NCI-H748 (cell line): Measurements from ENCODE around the gene HNRNPA3.
"Not testable (repeated sequence)": the region's sequence is repeated elsewhere in the genome, so short reads cannot be mapped to it uniquely, and the experiment has no call there.

Experiments used
- DNase-seq: peaks from one replicate; lab custom pipeline; 2025; ENCODE audit not compliant: unreplicated experiment; lab: John Stamatoyannopoulos, UW

Gene HNRNPA3

DNA sequence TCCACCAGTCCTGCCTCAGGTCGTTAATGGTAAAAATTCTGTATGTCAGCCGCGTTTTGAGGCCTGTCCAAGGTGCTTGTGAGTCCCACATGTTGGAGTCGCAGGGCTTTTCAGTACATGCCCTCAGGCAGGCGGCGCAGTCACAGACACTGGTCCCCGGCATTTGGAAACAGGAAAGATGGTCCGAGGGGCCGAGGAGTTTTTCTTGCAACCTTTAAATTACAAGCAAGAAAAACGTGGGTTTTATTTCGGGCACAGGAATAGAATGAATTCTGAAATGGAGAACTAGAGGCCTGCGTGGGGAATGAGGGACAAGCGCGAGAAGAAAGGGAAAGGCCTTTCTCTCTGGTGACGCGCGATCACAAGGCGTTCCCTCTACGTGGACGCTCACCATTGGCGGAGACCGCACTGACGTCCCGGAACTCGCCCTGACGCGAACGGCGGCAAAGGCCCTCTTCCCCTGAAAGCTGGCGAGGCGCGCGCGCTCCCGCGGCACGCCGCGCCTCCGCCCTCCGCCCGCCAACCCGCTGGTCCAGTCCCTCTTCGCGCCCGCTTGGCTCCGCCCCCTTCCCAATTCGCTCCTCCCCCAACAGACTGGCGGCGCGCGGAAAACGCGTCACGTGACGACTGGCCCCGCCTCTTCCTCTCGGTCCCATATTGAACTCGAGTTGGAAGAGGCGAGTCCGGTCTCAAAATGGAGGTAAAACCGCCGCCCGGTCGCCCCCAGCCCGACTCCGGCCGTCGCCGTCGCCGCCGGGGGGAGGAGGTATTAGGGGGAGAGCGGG lies at the start of gene HNRNPA3:
Gene HNRNPA3 (plus strand): TSS at position 689 of the 785 bp plus-strand sequence. CDS start 6 bp downstream, at position 695.
- peak; percentile 99 for DNase-seq

DNA sequence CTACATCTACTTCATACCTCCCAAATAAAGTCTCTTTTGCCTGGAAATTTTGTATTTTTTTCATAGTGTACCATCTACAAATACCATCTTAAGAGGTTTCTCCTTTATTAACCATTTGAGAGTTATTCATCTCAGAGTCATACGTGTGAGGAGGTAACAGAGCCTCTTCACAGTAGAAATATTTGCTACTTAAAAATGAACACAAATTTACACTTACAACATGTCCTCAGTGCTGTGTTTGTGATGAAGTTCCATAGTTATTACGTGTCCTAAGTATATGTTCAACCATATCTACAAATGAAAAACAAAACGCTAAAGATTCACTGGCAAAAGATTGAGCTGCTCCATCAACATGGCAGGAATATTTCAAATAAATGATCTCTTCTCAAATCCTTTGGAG lies 48.5 kb upstream of the HNRNPA3 start:
- DNase-seq: no peak

DNA sequence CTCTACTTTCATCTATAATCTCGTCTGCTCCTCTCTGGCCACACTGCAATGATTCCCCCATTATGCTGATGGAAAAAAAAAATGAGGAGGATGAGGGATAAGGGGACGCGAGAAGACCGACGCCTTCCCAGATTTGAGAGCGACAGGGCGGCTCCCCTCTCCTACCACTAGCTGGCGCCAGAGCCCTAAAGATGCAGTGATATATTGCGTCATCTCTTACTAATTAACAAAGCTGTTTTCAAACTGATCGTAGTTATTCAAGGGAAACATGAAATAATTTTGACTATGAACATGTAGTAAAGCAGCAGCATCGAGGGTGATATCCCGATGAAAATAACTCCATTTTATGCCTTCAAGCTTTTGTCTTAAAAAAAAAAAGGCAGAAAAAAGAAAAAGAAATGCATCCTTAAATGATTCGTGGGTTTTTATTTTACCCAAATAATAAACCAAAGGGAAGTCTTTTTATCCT lies 48.0 kb upstream of the HNRNPA3 start:
- DNase-seq: peak; percentile 91

DNA sequence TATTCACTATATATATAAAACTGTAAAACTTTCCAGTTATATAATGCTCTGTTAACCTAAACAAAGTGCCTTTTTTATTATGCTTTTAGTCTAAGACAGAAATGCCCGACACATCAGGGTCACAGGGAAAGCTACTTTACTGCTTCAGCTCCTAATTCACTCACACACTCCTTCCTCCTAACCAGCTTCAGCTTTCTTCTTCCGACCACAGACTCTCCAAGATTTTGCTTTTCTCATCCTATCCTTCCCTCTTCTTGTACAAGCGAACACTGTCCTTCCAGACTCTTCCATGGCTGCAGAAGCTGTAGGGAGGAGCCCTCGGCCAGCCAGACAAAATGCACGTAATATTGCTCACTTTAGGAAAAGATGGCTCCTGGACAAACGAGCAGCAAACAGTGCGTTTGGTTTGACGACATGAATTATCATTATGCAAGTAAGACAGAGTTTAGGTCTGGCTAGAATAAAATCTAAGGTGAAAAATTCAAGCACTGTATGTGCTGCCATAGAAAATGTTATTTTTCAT lies 47.5 kb upstream of the HNRNPA3 start:
- peak; percentile 65 for DNase-seq

DNA sequence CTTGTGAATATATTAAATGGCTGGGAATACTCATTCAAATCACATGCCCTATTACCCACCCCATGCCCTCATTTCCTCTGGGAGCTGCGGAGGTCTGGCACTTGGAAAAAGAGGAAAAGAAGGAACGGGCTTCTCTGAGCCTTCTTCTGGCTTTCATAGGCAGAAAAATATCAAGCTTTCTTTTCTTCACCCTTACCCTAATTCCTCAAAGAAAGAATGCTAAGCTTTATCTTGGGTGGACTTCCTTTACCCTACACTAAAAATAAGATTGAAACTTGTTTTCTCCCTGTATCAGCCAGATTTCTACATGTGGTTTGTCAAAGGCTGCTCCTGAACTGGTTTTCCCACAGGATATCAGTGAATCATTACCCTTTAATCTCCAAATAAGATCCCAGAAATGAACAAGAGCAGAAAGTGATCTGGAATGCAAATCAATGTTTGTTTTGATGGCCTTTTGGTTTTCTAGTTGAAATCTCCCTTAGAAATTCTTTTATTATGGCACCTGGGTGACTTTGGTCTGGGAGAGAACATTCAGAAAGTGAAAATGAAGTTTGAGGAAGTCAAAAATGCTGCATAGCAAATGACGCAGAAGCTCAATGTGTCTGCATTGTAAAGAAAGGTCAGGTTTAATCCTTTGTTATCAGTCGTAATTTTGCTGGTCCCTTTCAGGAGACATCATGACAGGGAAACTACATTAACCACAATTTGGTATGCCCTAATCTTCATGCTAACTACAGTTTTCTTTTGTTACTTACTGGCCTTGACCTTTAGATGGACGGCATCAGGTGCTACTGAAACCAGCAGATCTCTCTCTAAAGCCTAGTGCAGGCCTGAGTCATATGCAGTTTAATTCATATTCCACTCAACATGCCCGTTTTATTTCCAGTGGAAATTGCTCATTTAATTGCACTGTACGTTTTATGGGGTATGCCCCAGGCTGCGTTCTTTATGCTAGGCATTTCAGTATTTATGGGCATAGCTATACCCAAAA lies 46.6 kb upstream of the HNRNPA3 start:
- DNase-seq: peak; percentile 29

DNA sequence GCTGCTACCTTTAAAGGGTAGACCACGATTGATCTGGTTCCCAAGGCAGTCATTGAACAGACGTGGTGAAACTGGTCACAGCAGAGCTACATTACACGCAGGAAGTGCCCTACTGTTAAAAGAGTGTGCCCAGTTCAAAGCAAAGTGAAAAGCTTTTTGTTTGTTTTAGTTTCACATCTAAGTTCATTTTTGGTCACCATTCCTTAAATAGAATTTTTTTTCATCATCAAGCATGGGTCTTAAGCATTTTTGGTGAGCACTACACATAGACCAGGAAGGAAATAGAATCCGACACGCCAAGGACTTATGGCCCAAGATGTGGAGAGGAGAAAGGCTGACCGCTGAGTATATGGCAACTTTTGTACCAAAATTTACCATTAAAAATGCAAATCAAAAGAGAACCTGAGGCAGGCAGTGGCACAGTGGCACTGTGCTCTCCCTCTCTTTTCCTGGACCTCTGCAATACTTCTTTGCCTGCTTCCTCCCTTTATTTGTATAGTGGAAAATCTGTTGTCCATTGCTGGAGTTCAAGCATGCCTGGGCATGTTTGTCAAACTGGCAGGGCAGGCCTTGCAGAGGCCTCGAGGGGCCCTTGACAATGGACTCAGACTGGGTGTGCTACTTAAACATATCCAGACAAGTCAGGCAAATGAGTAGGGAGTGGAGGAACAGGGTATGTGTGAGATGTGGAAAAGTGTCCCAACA lies 42.6 kb upstream of the HNRNPA3 start:
- DNase-seq: peak; percentile 99

DNA sequence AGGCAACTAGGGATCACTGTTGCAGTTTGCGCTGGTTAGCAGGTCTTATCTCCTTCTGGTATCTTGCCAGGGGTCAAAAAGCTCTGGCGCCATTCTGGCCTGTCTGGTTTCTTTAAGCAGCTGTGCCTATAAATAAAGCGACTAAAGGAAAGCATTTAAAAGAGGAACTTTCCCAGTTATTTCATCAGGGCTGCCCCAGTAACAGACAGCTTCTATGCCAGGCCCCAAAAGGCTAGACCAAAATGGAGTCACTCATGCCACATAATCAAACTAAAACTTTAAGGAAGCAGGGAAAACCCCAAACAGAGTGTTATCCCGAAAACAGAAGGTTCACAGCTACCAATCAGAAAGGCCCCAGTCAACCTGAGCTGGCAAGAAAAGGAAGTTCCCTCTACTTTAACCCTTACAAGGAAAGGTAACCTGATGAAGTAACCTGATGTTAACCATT lies 41.2 kb upstream of the HNRNPA3 start:
- peak; percentile 17 for DNase-seq

DNA sequence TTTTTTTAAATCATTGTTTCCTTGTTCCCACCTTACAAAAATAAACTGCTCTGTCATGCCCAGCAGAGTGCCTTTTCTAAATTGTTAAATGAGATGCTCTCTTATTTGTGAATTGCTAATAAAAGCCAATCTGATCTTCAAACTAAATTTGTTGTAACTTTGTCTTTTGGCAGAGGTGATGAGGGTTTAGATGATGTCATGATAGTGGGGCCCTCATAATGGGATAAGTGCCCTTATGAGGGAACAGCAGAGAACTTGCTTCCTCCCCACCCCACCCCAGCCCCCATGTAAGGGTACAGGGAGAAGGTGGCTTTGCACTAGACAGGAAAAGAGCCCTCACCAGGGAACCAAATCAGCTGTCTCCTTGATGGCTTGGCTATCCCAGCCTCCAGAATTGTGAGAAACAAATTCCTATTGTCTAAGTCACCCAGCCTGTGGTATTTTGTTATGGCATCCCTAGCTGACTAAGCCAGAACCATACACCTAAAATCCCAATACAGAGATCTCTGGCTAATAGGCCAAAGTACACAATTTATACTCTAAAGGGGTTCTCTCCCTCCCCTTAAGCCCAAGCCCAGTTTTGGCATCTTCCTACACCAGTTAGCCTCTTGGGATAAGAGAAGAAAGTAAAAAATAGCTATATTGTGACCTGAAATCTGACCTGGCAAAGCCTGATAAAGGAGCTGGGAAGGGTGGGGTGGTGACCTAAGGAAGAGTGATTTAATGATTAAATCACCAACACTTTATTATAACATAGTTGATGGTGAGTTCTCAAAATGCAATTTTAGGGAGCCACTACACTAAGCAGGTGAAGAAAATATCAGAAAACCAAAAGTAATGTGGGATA lies 40.3 kb upstream of the HNRNPA3 start:
- DNase-seq: no peak

DNA sequence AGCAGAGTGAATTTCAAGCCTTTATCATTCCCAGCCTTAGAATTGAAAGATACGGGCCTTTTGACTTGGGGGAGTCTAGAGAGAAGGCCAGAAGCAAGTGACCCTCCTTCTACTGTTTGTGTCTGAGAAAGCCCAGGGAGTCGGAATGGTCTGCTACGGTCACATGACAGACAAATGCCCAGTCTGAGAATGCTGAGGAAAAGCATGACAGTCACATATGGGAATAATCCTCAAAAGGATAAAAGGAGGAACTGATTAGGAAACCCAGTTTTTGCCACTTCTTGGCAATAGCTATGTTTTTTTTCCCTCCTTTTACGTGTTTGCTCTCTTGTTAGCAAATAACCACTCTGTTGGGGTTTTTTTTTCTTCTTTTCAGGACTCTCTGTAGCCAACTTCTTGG lies 38.1 kb upstream of the HNRNPA3 start:
- DNase-seq: no peak

DNA sequence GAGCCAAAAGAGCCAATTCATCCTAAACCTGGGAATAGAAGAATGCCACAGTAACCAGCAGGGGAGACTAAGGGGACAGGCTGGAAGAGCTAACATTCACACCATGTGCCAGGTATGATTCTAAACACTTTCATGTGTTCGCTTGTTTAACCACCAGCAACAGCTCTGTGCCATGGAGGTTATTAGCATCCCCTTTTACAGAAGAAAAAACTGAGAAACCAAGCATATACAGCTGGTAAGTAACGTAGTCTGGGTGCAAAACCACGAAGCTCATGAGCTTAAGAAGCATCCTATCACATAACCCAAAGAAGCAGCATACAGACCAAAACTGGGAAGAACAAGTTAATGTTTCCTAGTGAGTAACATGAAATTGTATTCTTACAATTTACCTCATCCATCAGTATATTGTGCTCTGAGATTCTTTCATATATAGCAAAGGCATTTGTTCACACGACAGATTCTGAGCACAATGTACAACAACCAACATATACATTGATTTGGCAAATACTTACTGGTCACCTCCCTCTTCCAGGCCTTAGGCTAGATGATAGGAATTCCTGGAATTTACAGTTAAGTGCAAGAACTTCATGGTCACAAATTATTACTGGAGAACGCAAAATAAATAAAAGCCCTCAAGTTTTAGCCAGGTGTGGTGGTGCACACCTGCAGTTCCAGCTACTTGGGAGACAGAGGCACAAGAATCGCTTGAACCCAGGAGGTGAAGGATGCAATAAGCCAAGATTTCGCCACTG lies 36.5 kb upstream of the HNRNPA3 start:
- DNase-seq: no peak

DNA sequence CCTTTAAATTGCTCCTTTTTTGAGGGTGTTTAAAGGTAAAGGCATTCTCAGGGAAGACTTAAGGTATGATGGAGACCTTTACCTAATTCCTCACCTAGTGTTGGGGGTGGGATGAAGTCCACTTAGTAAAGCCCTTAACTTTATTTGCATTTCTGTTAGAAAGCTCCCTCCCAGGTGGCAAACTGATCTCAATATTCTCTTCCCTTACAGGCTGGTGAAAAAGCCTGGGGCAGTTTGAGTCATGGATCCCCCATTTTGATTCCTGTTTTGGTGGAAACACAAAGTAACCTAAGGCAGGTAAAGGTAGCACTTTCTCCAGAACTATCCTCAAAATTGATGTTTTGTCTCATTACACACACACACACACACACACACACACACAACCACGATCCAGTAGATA lies 33.8 kb upstream of the HNRNPA3 start:
- no peak for DNase-seq

DNA sequence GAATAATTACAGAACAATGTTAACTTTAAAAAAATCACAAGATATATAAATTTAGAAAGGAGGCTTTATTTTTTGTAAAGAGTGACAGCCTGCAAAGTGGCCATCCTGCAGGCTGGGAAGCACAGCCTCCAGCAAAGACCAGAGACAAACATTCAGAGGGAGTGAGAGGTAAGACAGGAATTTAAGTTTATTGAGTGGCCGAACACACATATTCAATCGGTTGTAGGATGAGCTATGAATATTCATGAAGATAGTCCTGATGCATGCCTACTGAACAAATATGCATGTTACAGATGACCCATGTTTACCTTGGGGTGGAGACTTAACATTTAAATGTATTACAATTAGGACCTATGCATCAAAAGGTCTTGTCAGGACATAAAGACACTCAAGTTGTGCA lies 33.4 kb upstream of the HNRNPA3 start:
- DNase-seq: no peak

DNA sequence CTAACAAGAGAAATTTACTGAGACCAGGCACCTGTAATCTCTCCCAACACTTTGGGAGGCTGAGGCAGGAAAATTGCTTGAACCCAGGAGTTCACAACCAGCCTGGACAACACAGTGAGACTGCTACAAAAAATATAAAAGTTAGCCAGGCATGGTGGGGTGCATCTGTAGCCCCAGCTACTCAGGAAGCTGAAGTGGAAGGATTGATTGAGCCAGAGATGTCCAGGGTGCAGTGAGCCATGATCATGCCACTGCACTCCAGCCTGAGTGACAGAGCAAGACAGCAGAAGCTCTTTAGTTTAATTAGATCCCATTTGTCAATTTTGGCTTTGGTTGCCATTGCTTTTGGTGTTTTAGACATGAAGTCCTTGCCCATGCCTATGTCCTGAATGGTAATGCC lies 32.9 kb upstream of the HNRNPA3 start:
- not testable (repeated sequence) for DNase-seq

DNA sequence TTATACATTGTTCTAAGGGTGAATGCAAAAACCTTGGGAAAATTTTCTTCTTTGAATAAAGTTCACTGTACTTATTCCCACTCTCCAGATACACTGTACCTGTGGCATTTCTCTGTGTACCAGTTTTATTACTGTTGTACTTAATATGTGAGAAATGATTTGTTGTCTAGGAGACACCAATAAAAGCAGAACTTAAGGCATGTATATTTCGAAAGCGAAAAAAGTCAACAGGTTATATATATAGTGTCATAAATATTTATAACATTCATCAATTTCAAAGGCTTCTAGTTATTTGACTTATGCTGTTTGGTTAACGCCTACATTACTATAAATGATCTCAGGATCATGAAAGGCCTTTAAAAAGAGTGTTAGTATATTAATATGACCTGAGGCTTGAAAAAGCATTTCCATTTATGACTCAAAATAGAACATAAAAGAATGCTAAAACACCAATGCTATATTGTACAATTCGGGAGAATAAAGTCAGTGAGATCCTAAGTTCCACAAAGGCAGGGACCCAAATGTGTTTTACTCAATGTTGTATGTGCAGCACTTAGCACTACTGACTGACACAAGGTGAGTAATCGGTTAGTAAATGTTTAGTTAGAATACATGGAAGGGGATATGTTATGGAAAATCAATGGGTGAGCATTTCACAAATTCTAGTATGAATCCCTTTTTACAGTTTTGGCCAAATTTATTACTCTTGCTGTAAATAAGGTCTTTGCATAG lies 32.2 kb upstream of the HNRNPA3 start:
- no peak for DNase-seq

DNA sequence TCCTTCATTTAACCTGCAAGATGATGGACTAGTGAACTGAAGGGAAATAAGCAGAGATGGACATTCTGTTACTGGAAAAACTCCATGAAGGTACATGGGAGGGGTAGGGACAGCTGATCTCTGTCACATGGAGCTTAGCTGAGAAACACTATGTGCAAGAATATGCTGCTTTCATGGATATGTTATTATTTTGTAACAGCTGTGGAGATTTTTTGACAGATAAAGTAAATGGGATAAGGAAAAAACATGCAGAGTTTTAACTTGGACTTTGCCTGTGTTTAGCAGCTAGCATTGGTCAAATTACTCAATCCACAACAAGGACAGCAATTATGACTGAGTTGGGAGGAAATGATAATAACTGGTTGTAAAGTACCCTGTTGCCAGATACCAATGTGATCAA lies 28.7 kb upstream of the HNRNPA3 start:
- DNase-seq: no peak

DNA sequence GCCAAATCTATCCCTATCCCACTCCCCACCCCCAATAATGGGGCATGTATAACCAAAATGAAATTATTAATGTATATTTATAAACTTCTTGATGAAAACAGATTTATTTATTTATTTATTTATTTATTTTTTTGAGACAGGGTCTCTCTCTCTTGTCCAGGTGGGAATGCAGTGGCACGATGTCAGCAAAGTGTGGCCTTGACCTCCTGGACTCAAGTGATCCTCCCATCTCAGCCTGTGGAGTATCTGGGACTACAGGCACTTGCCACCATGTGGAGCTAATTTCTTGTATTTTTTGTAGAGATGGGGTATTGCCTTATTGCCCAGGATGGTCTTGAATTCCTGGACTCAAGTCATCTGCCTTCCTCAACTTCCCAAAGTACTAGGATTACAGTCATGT lies 28.0 kb upstream of the HNRNPA3 start:
- no peak for DNase-seq

DNA sequence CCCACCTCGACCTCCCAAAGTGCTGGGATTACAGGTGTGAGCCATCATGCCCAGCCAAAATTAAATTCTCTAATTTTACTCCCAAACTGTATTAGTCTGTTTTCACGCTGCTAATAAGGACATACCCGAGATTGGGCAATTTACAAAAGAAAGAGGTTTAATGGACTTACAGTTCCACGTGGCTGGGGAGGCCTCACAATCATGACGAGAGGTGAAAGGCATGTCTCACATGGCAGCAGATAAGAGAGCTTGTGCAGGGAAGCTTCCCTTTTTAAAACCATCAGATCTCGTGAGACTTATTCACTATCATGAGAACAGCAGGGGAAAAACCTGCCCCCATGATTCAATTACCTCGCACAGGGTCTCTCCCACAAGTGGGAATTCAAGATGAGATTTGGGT lies 26.6 kb upstream of the HNRNPA3 start:
- DNase-seq: not testable (repeated sequence)

DNA sequence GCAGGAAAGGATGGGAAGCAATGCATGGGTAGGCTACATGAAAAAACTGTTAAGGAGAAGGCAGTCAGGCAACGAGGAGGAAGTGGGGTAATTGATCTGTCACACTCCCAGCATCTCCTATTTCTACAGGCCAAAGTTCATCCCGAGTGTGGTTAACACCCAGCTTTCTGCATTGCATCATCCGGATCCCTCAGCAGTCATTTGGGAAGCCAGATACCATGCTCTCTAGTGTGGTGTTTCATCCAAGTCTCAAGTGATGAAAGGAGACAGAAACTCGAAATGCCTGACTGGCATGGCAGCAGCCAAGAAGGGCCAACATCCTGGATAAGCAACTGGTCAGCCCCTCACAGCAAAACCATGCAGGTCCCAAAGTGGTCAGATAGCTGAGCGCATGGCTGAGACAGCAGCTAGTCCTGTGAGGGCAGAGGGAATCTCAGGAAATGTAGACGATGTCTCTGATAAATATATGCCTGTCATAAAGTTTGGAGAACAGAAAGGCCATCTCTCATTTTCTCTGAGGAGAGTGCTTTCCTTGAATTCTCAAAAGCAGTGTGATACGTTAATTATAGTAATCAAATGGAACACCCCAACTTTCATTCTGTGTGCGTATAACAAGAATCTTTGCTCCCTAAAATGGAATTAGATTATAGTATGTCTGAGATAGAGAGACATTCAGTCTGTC lies 24.8 kb upstream of the HNRNPA3 start:
- DNase-seq: no peak
